ENCODE measurements around the gene DNAH2.

- TF ChIP-seq POLR2A (IDR thresholded peaks at IDR 0.05) (no peak), POLR2AphosphoS5 (IDR thresholded peaks at IDR 0.05) (no peak)
These were observed 59.5 kb downstream of the DNAH2 start for GRCh38 chr17:7777017-7777416.

Data from prostate gland (tissue), 1 donor.